ENCODE data around the gene BGN.

The BGN gene

GRCh38 chrX:153474718-153475117 lies 20.1 kb upstream of the BGN start:
- no peak for ATAC-seq
- TF ChIP-seq POU6F1 (CRISPR knock-in tag; IDR thresholded peaks at IDR 0.05; ENCODE audit: borderline replicate concordance, low read depth) (no peak), ZFP30 (CRISPR knock-in tag; IDR thresholded peaks at IDR 0.05) (no peak), CSRNP3 (CRISPR knock-in tag; IDR thresholded peaks at IDR 0.05) (no peak), GLIS3 (CRISPR knock-in tag; IDR thresholded peaks at IDR 0.05) (no peak), ISL1 (CRISPR knock-in tag; IDR thresholded peaks at IDR 0.05) (no peak), CSDC2 (CRISPR knock-in tag; IDR thresholded peaks at IDR 0.05) (no peak), TSHZ2 (CRISPR knock-in tag; IDR thresholded peaks at IDR 0.05) (no peak), ARNTL (CRISPR knock-in tag; IDR thresholded peaks at IDR 0.05; ENCODE audit: borderline replicate concordance, low read depth) (no peak), ZFP3 (CRISPR knock-in tag; IDR thresholded peaks at IDR 0.05) (no peak), CREB5 (CRISPR knock-in tag; IDR thresholded peaks at IDR 0.05; ENCODE audit: low read depth) (no peak), OSR1 (CRISPR knock-in tag; IDR thresholded peaks at IDR 0.05) (no peak), BACH2 (CRISPR knock-in tag; IDR thresholded peaks at IDR 0.05; ENCODE audit: borderline replicate concordance) (no peak), SNAI2 (CRISPR knock-in tag; IDR thresholded peaks at IDR 0.05) (no peak), PATZ1 (CRISPR knock-in tag; IDR thresholded peaks at IDR 0.05; ENCODE audit: borderline replicate concordance) (no peak), ZNF565 (CRISPR knock-in tag; conservative IDR thresholded peaks at IDR 0.05; ENCODE audit: low read depth) (no peak), TCF4 (CRISPR knock-in tag; IDR thresholded peaks at IDR 0.05; ENCODE audit: borderline replicate concordance) (no peak), ZNF70 (CRISPR knock-in tag; IDR thresholded peaks at IDR 0.05) (no peak), RARB (CRISPR knock-in tag; IDR thresholded peaks at IDR 0.05) (no peak), ZC3H10 (CRISPR knock-in tag; IDR thresholded peaks at IDR 0.05) (no peak), TOX (CRISPR knock-in tag; IDR thresholded peaks at IDR 0.05; ENCODE audit: borderline replicate concordance) (no peak)

GRCh38 chrX:153475271-153475670 lies 19.5 kb upstream of the BGN start:
- ATAC-seq: no peak
- TF ChIP-seq ESRRG (CRISPR knock-in tag; IDR thresholded peaks at IDR 0.05) (no peak), ZNF565 (CRISPR knock-in tag; conservative IDR thresholded peaks at IDR 0.05; ENCODE audit: low read depth) (no peak), PATZ1 (CRISPR knock-in tag; IDR thresholded peaks at IDR 0.05; ENCODE audit: borderline replicate concordance) (no peak)

Data from SK-N-SH treated with all-trans-retinoic acid at 6 μM for 48 hours (cell line).